Neural progenitor cell (in vitro differentiated cells): ENCODE measurements around the gene RABEP2. TPM values are rescaled to one million over a fixed set of nuclear protein-coding genes. Genes with fewer than 3 reads are reported as not detected.

Experiments used
- DNase-seq: peaks from one replicate; pipeline ENCODE4 v3.0.0-alpha.2; 2016; ENCODE audit warnings: low spot score
- H2AFZ ChIP-seq: fragments of 200-600 bp; sonication (generic); replicated peaks from 2 replicates; pipeline ENCODE4 v1.6.1; 2016; ENCODE audit warnings: antibody characterized with exemption
- H3F3A ChIP-seq: fragments of 200-600 bp; sonication (generic); 2 replicates; pipeline ENCODE4 v1.6.1; 2016; ENCODE audit warnings: antibody characterized with exemption, low read depth
- H3K27ac ChIP-seq: fragments of 200-600 bp; sonication (generic); 2 replicates; pipeline ENCODE4 v1.5.1; 2016; ENCODE audit warnings: mild to moderate bottlenecking
- H3K27me3 ChIP-seq: fragments of 200-600 bp; sonication (generic); 2 replicates; pipeline ENCODE4 v1.6.1; 2016; ENCODE audit warnings: mild to moderate bottlenecking, moderate library complexity
- H3K36me3 ChIP-seq: fragments of 200-600 bp; sonication (generic); 2 replicates; pipeline ENCODE4 v1.5.1; 2016
- H3K4me1 ChIP-seq: fragments of 200-600 bp; sonication (generic); 2 replicates; pipeline ENCODE4 v1.6.1; 2016; ENCODE audit warnings: mixed run types
- H3K4me2 ChIP-seq: fragments of 200-600 bp; sonication (generic); 2 replicates; pipeline ENCODE4 v1.6.1; 2016
- H3K4me3 ChIP-seq: fragments of 200-600 bp; sonication (generic); 2 replicates; pipeline ENCODE4 v1.5.1; 2016
- H3K79me2 ChIP-seq: fragments of 200-600 bp; sonication (generic); 2 replicates; pipeline ENCODE4 v1.6.1; 2016; ENCODE audit warnings: low read depth
- H3K9ac ChIP-seq: fragments of 200-600 bp; sonication (generic); 2 replicates; pipeline ENCODE4 v1.6.1; 2016
- H3K9me3 ChIP-seq: fragments of 200-600 bp; sonication (generic); 2 replicates; pipeline ENCODE4 v1.5.1; 2016; ENCODE audit warnings: low read depth
- H4K20me1 ChIP-seq: fragments of 200-600 bp; sonication (generic); 2 replicates; pipeline ENCODE4 v1.6.1; 2016; ENCODE audit warnings: low read depth
- H3K27ac Mint-ChIP-seq: 3 replicates; pipeline ENCODE4 v1.8.0; 2021; ENCODE audit warnings: mixed read lengths
- H3K27me3 Mint-ChIP-seq: 2 replicates; pipeline ENCODE4 v1.8.0; 2022; ENCODE audit warnings: low read depth, mild to moderate bottlenecking, inconsistent platforms, moderate library complexity, mixed read lengths; ENCODE audit not compliant: insufficient read depth
- H3K36me3 Mint-ChIP-seq: 3 replicates; pipeline ENCODE4 v1.8.0; 2021; ENCODE audit warnings: mixed read lengths
- H3K4me1 Mint-ChIP-seq: 3 replicates; pipeline ENCODE4 v1.8.0; 2021; ENCODE audit warnings: mixed read lengths
- H3K4me3 Mint-ChIP-seq: 3 replicates; pipeline ENCODE4 v1.8.0; 2021; ENCODE audit warnings: mild to moderate bottlenecking, moderate library complexity, mixed read lengths
- H3K9me3 Mint-ChIP-seq: 3 replicates; pipeline ENCODE4 v1.8.0; 2020; ENCODE audit warnings: mixed read lengths
- CTCF ChIP-seq: fragments of 200-600 bp; sonication (generic); IDR thresholded peaks from 2 replicates; pipeline ENCODE4 v1.5.1; 2017; ENCODE audit warnings: antibody characterized with exemption, mild to moderate bottlenecking
- EZH2 ChIP-seq: fragments of 200-600 bp; sonication (generic); IDR thresholded peaks from 2 replicates; pipeline ENCODE4 v1.6.1; 2017; ENCODE audit warnings: antibody characterized with exemption, mild to moderate bottlenecking, moderate library complexity
- EZH2phosphoT487 ChIP-seq: fragments of 200-600 bp; sonication (generic); IDR thresholded peaks from 2 replicates; pipeline ENCODE4 v1.6.1; 2017; ENCODE audit warnings: antibody characterized with exemption
- total RNA-seq: library from RNA; depleted of rRNA; stranded (reverse); fragments of >200 nt; gene quantifications from 2 replicates; pipeline ENCODE4 v1.2.3, GENCODE V29; 2015; ENCODE audit warnings: low replicate concordance

RABEP2 gene
- total RNA-seq, 1 donor from 2014 or later: 9.1 TPM

- peaks cover 10% of the 10 kb centered on the region for H3K27me3 Mint-ChIP-seq
Observed at GRCh38 chr16:28880589-28880915, 44.5 kb downstream of the RABEP2 start.

GRCh38 chr16:28879841-28880588 is 45.0 kb downstream of the RABEP2 start:
- Histone ChIP-seq H3K27me3 (peaks cover 5% of the 10 kb centered on the region), H3K27ac (peak overlapping the region; percentile 36), H3K4me3 (peak overlapping the region; percentile 95), H3K36me3 (no peaks in the 10 kb centered on the region), H3K4me1 (peaks cover 21% of the 10 kb centered on the region), H3F3A (peaks cover 44% of the 10 kb centered on the region), H3K9me3 (no peaks in the 10 kb centered on the region), H3K4me2 (peak overlapping the region; percentile 100), H2AFZ (peak overlapping the region; percentile 97), H3K79me2 (peaks cover 10% of the 10 kb centered on the region), H3K9ac (no peak overlapping the region), H4K20me1 (peaks cover 8% of the 10 kb centered on the region)
- Mint-ChIP-seq H3K36me3 (no peaks in the 10 kb centered on the region), H3K4me3 (peak overlapping the region; percentile 94), H3K9me3 (no peaks in the 10 kb centered on the region), H3K27me3 (peaks cover 10% of the 10 kb centered on the region), H3K27ac (peak overlapping the region; percentile 83), H3K4me1 (peaks cover 54% of the 10 kb centered on the region)
- TF ChIP-seq EZH2 (no peak), CTCF (no peak), EZH2phosphoT487 (no peak)
- peak; percentile 96 for DNase-seq

More at GRCh38 chr16:28880589-28880915, 44.5 kb downstream of the RABEP2 start:
- Histone ChIP-seq H3K27ac (no peak overlapping the region), H3K4me2 (peak overlapping the region; percentile 100), H3K36me3 (no peaks in the 10 kb centered on the region), H3K27me3 (peaks cover 5% of the 10 kb centered on the region), H3K4me3 (peak overlapping the region; percentile 95), H3F3A (peaks cover 41% of the 10 kb centered on the region), H4K20me1 (peaks cover 4% of the 10 kb centered on the region), H3K4me1 (peaks cover 21% of the 10 kb centered on the region), H3K9ac (no peak overlapping the region), H3K79me2 (peaks cover 10% of the 10 kb centered on the region), H2AFZ (peak overlapping the region; percentile 97), H3K9me3 (no peaks in the 10 kb centered on the region)
- peak overlapping the region; percentile 89 for H3K27ac Mint-ChIP-seq
- H3K36me3 Mint-ChIP-seq: no peaks in the 10 kb centered on the region
- H3K4me1 Mint-ChIP-seq: peaks cover 54% of the 10 kb centered on the region
- H3K9me3 Mint-ChIP-seq: no peaks in the 10 kb centered on the region
- TF ChIP-seq EZH2 (no peak), CTCF (no peak), EZH2phosphoT487 (no peak)
- H3K4me3 Mint-ChIP-seq: peak overlapping the region; percentile 80
- DNase-seq: no peak

GRCh38 chr16:28879261-28879840 is 45.7 kb downstream of the RABEP2 start:
- H3K36me3 ChIP-seq: no peaks in the 10 kb centered on the region
- DNase-seq: peak; percentile 16
- peaks cover 10% of the 10 kb centered on the region for H3K79me2 ChIP-seq
- H3K27ac Mint-ChIP-seq: no peak overlapping the region
- H3K4me3 Mint-ChIP-seq: peak overlapping the region; percentile 94
- H3K9me3 Mint-ChIP-seq: no peaks in the 10 kb centered on the region
- H3K9me3 ChIP-seq: no peaks in the 10 kb centered on the region
- no peak for TF ChIP-seq EZH2
- TF ChIP-seq EZH2phosphoT487: no peak
- TF ChIP-seq CTCF: no peak
- peak overlapping the region; percentile 97 for H2AFZ ChIP-seq
- H3F3A ChIP-seq: peaks cover 44% of the 10 kb centered on the region
- no peak overlapping the region for H3K27ac ChIP-seq
- peak overlapping the region; percentile 83 for H3K9ac ChIP-seq
- H3K4me3 ChIP-seq: peak overlapping the region; percentile 95
- H3K4me1 ChIP-seq: peaks cover 21% of the 10 kb centered on the region
- H3K27me3 Mint-ChIP-seq: peaks cover 10% of the 10 kb centered on the region
- H3K4me1 Mint-ChIP-seq: peaks cover 54% of the 10 kb centered on the region
- H3K27me3 ChIP-seq: peaks cover 5% of the 10 kb centered on the region
- H3K36me3 Mint-ChIP-seq: no peaks in the 10 kb centered on the region
- H3K4me2 ChIP-seq: peak overlapping the region; percentile 100
- peaks cover 8% of the 10 kb centered on the region for H4K20me1 ChIP-seq
